NB4 (cell line): ENCODE results near the gene UBE2L3.
A peak's percentile ranks its signal among the peaks of the same experiment; 100 is the strongest.

Source experiments
- CTCF ChIP-seq: IDR thresholded peaks from one replicate; pipeline ENCODE4 v1.5.1; 2012; ENCODE audit warnings: low read depth, low read length
- MYC ChIP-seq: IDR thresholded peaks from 2 replicates; pipeline ENCODE4 v1.6.1; 2011; ENCODE audit warnings: low read depth, low read length
- POLR2A ChIP-seq: IDR thresholded peaks from 2 replicates; pipeline ENCODE4 v1.6.1; 2011; ENCODE audit warnings: mild to moderate bottlenecking; ENCODE audit not compliant: insufficient read length; ENCODE audit errors: extremely low read depth

- TF ChIP-seq POLR2A (no peak), CTCF (peak; percentile 81), MYC (no peak)
Observed at GRCh38 chr22:21646608-21647590, 79.4 kb downstream of the UBE2L3 start.
